SJCRH30 (cell line): ENCODE data around the gene PDZD2. TPM values are rescaled to one million over a fixed set of nuclear protein-coding genes. Genes with fewer than 3 reads are reported as not detected.
"Not testable (repeated sequence)": the region's sequence is repeated elsewhere in the genome, so short reads cannot be mapped to it uniquely, and the experiment has no call there.

ENCODE experiments used
- DNase-seq, 2 experiments: peaks; one replicate each; pipeline ENCODE4 v3.0.0-alpha.2; 2015 to 2020
- H3K27ac ChIP-seq: fragments of 250-450 bp; sonication (Bioruptor Pico); 2 replicates; pipeline ENCODE4 v1.5.1; 2020; ENCODE audit warnings: mild to moderate bottlenecking, moderate library complexity
- H3K27me3 ChIP-seq: fragments of 250-450 bp; sonication (Bioruptor Pico); 2 replicates; pipeline ENCODE4 v1.5.1; 2020; ENCODE audit warnings: mild to moderate bottlenecking, moderate library complexity
- H3K36me3 ChIP-seq: fragments of 250-450 bp; sonication (Bioruptor Pico); 2 replicates; pipeline ENCODE4 v1.5.1; 2020; ENCODE audit warnings: mild to moderate bottlenecking, moderate library complexity
- H3K4me1 ChIP-seq: fragments of 250-450 bp; sonication (Bioruptor Pico); 2 replicates; pipeline ENCODE4 v1.5.1; 2020; ENCODE audit warnings: mild to moderate bottlenecking, moderate library complexity
- H3K4me3 ChIP-seq: fragments of 250-450 bp; sonication (Bioruptor Pico); 2 replicates; pipeline ENCODE4 v1.5.1; 2020; ENCODE audit warnings: mild to moderate bottlenecking, moderate library complexity
- H3K9me3 ChIP-seq: fragments of 250-450 bp; sonication (Bioruptor Pico); replicated peaks from 2 replicates; pipeline ENCODE4 v1.5.1; 2020; ENCODE audit warnings: mild to moderate bottlenecking, moderate library complexity
- total RNA-seq: library from RNA; depleted of rRNA; stranded (reverse); fragments of >200 nt; shearing (Covaris generic); gene quantifications from 2 replicates; pipeline ENCODE4 v1.2.3, GENCODE V29; 2014

The PDZD2 gene
- total RNA-seq, 1 experiment from 2014 or later = 0.47 TPM

DNA sequence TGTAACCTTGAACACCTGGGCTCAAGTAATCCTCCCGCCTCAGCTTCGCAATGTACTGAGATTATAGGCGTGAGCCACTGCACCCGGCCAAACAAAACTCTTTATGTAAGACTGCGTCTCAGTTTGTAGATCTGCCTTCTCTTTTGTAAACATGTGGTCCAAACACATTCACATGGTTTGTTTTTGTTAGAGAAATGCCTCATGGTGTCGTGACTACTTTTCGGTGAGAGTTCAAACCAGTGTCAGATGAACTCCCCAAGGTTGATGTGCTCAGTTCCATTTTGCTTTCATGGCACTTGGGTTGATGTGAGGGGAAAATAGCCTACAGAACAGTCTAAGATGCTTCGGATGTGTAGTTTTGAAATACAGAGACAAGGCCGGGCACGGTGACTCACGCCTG lies 303.6 kb downstream of the PDZD2 start:
- Histone ChIP-seq H3K36me3 (no peaks in the 10 kb centered on the region), H3K4me3 (no peak overlapping the region), H3K9me3 (no peaks in the 10 kb centered on the region), H3K27me3 (0 out of 2 replicates have a peak, but pooled peaks cover 4% of the 10 kb centered on the region), H3K4me1 (no peaks in the 10 kb centered on the region), H3K27ac (no peak overlapping the region)
- DNase-seq = no peak

DNA sequence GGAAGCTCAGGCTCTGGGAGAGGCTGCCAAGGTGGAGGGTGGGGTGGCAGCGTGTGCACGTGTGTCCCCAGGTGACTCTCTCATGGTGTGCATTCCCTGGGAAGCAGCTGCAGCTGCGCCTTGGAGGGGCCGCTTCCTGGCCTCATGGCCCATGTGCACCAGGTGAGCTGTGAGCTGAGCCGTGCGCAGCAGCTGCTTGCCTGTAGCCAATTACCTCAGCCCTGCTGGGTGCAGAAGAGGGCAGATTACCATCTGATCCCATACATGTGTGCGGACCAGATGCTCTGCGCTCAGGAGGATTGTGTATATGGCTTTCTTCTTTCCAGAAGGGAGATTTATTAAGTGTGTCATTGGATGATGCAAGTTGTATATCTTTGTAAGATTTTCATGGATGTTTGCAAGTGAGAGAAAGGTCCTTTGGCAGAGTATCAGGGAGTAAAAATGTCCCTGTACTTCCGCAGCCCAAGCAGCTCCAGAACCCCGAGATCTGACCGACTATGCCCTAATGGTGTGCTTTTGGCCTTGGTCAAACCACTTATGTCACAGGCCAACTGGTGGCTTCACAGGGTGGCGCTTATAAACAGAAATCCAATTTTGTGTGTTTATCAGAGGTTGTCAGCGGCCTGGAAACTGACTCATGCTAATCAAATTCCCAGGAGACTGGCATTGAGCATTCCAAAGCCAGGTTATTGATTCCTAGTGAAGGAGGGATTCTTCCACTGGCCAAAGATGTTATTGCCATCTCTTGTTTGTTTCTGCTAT lies 305.9 kb downstream of the PDZD2 start:
- Histone ChIP-seq H3K9me3 (no peaks in the 10 kb centered on the region; the same call in 1 of the 2 replicates), H3K4me3 (no peak overlapping the region), H3K4me1 (no peaks in the 10 kb centered on the region), H3K27ac (no peak overlapping the region), H3K27me3 (0 out of 2 replicates have a peak, but pooled peaks cover 3% of the 10 kb centered on the region), H3K36me3 (no peaks in the 10 kb centered on the region)
- DNase-seq = peak; percentile 11 to 32

DNA sequence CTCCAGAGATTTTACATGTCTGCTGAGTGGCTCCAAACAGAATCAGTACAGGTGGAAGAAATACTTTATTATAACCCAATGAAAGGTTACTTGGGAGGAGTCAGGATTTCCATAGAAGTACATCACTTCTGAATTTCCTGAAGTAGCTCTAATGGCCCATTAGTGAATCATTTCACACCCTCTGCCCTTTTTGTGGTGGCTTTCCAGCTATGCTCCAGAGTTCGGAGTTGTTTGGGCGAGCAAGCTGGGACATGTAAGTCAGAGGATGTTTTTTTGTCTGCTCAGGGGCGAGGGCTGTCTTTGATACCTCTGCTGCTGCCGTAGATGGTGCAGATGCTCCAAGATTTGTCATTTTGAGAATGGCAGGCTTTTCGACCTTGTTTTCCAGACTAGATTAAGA lies 309.1 kb downstream of the PDZD2 start:
- no peak for DNase-seq
- Histone ChIP-seq H3K27me3 (0 out of 2 replicates have a peak, but pooled peaks cover 3% of the 10 kb centered on the region), H3K4me3 (no peak overlapping the region), H3K27ac (no peak overlapping the region), H3K9me3 (no peaks in the 10 kb centered on the region; the same call in 1 of the 2 replicates), H3K36me3 (no peaks in the 10 kb centered on the region), H3K4me1 (no peaks in the 10 kb centered on the region)

DNA sequence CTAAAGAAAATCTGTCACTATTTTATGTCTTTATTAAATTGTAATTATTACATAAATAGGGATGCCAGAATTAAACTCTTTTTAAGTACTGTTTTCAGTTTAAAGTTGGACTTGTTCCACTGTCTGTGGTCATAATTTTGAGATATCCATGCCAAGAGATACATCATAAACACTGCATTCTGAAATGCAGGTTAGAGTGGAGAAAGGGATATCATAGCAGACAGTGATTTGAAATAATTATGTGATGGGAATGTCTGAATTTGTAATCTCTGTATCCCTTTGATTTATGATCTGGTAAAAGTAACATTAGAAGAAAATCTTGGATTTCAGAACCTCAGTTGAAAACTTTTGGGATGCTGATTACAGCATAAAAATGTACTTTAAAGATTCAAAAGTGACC lies 313.1 kb downstream of the PDZD2 start:
- Histone ChIP-seq H3K4me3 (no peak overlapping the region), H3K9me3 (no peaks in the 10 kb centered on the region; the same call in 1 of the 2 replicates), H3K27me3 (no peaks in the 10 kb centered on the region), H3K4me1 (no peaks in the 10 kb centered on the region), H3K36me3 (no peaks in the 10 kb centered on the region), H3K27ac (no peak overlapping the region)
- no peak for DNase-seq

DNA sequence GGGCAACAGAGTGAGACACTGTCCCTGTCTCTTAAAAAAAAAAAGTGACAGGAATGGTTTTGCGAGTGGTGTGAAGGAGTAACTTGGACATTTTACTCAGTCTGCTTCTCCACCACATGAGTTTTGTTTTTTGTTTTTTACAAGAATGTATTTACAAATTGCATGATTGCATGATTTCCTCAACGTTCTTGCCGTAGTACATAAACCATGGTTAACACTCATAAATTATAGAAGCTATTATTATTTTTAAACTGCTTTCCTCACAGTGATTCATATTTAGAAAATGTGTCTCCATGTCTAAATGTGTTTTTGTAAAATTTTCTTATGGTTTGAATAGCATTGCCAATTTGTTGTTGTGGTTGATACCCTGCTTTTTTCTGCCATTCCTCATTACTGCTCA lies 315.2 kb downstream of the PDZD2 start:
- Histone ChIP-seq H3K9me3 (no peaks in the 10 kb centered on the region), H3K4me3 (no peak overlapping the region), H3K27me3 (no peaks in the 10 kb centered on the region), H3K4me1 (no peaks in the 10 kb centered on the region), H3K27ac (no peak overlapping the region), H3K36me3 (no peaks in the 10 kb centered on the region)
- DNase-seq = no peak

DNA sequence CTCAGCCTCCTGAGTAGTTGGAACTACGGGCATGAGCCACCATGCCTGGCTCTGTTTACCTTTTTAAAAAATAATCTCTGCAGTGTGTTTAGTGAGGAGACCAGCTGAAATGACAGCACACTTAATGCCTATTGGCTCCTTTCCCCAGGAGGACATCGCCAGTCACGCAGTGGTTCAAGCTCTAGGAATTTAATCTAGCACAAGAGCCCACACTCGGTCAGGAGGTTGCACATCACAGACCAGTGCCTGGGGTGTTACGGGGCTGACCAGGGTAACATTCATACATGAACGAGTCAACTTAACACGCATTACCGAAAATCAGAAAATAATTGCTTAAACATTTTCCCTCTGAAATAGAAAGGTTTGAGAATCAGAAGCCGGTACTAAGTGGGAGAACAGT lies 318.2 kb downstream of the PDZD2 start:
- H3K9me3 ChIP-seq = no peaks in the 10 kb centered on the region
- no peaks in the 10 kb centered on the region for H3K4me1 ChIP-seq
- H3K36me3 ChIP-seq = no peaks in the 10 kb centered on the region
- no peak for DNase-seq
- no peaks in the 10 kb centered on the region; the same call in 1 of the 2 replicates for H3K27me3 ChIP-seq
- H3K27ac ChIP-seq = no peak overlapping the region
- H3K4me3 ChIP-seq = no peak overlapping the region

DNA sequence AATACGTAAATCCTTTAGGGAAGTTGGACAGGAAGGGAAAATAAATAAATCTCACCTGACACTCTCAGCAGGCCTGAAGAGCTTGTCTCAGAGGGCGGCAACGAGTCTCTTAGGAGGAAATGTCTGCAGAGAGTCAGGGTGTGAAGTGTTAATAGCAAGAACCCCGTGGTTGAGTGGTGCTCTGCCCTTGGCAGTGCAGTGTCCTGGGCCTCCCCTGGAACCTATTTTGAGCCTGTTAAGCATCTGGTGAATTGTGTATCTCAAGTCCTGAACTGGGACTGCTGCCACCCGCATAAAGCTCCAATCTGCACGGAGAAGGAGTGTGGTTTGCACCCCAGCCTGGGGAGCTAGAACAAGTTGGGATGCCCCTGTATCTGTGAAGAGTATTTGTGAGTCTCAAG lies 323.4 kb downstream of the PDZD2 start:
- no peak for DNase-seq
- Histone ChIP-seq H3K9me3 (no peaks in the 10 kb centered on the region), H3K4me1 (no peaks in the 10 kb centered on the region)

DNA sequence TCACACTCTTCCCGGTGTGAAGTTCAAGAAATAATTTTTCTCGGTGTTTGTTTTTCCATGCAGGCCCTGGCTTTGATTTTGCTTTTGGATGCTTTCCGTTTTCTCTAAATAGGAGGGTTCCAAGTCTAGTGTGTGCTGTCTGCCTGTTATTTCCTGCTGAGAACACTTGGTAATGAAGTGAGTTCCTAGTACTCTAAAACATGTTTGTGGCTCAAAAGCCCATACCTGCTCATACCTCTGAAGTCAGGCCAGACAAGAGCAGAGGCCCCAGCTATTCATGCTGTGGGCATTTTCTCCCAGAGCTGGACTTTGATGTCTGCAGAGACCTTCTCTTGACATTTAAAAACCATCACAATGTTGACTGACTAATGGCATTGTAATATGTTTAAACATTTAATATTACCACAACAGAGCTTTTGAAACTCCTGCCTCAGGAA lies 324.0 kb downstream of the PDZD2 start:
- Histone ChIP-seq H3K9me3 (no peaks in the 10 kb centered on the region), H3K4me1 (no peaks in the 10 kb centered on the region), H3K27me3 (no peaks in the 10 kb centered on the region; the same call in none of the 2 replicates), H3K4me3 (no peak overlapping the region), H3K27ac (no peak overlapping the region), H3K36me3 (no peaks in the 10 kb centered on the region)
- no peak for DNase-seq

More for the DNA sequence above, 323.4 kb downstream of the PDZD2 start:
- Histone ChIP-seq H3K4me3 (no peak overlapping the region), H3K27me3 (no peaks in the 10 kb centered on the region; the same call in none of the 2 replicates), H3K36me3 (no peaks in the 10 kb centered on the region), H3K27ac (no peak overlapping the region)

DNA sequence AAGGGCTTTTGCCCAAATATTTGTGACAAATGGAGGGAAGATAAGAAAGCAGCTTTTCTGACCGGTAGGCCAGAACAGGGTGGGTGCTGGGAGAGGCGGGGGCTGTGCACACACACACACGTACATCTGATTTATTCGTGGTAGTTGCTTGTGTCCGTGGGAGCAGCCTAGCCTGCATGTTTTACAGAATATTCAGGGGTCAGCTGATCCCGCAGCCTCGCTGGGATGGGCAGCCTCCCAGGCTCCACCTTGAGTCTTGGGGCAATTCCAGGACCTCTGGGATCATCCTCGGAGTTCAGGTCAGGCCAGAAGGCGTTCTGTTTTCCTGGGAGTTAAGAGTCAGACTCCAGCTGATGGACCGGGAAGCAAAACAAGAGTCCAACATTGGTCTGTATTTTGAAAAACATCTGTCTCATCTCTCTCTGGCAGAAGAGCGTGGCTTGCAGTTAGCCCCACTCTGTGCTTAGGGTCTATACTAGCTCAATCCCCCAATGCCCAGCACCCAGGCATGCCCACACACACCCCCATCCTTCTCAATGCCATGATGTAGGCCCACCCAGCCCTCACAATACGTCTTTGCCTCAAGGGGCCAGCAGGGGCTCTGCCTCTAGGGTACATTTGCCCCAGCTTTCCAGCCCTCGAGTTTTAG lies 324.6 kb downstream of the PDZD2 start:
- H3K36me3 ChIP-seq = no peaks in the 10 kb centered on the region
- H3K4me3 ChIP-seq = no peak overlapping the region
- no peaks in the 10 kb centered on the region for H3K4me1 ChIP-seq
- no peak for DNase-seq
- H3K27me3 ChIP-seq = no peaks in the 10 kb centered on the region; the same call in none of the 2 replicates
- H3K27ac ChIP-seq = no peak overlapping the region
- no peaks in the 10 kb centered on the region for H3K9me3 ChIP-seq

DNA sequence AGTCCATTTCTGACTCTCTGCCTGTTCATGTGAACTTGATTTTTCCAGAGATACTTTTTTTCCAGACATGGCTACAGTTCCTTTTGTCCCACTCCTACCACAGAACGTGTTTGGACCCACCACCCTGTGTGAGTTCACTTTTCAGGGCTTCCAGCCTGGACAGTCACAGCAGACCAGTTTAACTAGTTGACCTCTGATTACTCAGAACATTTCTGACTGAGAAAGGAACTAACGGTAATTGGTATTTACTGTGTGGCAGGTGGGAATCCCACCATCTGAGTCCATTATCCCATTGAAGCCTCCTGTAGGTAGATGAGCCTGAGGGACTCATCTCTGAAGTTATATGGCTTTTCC lies 325.1 kb downstream of the PDZD2 start:
- Histone ChIP-seq H3K27me3 (no peaks in the 10 kb centered on the region; the same call in none of the 2 replicates), H3K4me3 (no peak overlapping the region), H3K9me3 (no peaks in the 10 kb centered on the region), H3K4me1 (no peaks in the 10 kb centered on the region), H3K36me3 (no peaks in the 10 kb centered on the region), H3K27ac (no peak overlapping the region)
- DNase-seq = no peak

DNA sequence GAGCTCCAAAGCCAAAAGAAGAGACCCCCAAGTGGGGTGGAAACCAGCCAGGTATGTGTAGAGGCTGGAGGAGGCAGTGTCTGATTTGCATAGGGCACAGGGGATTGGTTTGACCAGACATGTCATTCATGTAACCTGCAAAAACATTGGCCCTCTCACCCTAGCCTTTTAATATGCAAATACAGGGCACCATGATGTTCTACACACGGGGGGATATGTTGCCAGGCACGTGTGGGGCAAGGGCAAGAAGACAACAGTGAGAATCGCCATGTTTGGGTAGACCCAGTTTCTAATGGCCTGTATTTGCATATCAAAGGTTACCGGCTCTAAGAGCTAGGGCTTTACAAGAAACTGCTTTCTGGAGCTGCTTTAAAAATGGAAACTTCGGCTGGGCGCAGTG lies 326.3 kb downstream of the PDZD2 start:
- no peak for DNase-seq
- H3K36me3 ChIP-seq = no peaks in the 10 kb centered on the region

DNA sequence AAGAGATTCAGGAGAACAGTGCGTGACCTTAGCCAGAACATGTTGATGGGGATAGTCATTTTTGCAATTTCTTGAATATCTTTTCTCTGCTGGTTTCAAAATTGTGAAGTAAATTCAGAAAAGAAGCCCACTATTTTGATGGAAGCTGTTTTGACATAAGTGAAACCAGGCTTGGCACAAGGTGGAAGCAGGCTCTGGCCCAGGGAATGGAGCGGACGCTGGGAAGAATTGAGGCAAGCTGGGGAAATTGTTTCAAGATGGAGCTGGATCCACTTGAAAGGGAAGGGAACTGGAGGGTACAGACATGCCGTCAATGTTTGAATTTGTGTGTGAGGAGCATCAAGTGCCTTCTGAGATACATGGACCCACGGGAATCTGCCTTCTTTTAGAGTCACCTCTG lies 328.0 kb downstream of the PDZD2 start:
- Histone ChIP-seq H3K36me3 (no peaks in the 10 kb centered on the region), H3K9me3 (no peaks in the 10 kb centered on the region), H3K27ac (no peak overlapping the region), H3K4me3 (no peak overlapping the region), H3K4me1 (no peaks in the 10 kb centered on the region), H3K27me3 (no peaks in the 10 kb centered on the region; the same call in none of the 2 replicates)
- no peak for DNase-seq

More for the DNA sequence above, 326.3 kb downstream of the PDZD2 start:
- no peak overlapping the region for H3K27ac ChIP-seq
- no peaks in the 10 kb centered on the region for H3K4me1 ChIP-seq
- no peak overlapping the region for H3K4me3 ChIP-seq
- no peaks in the 10 kb centered on the region for H3K9me3 ChIP-seq
- H3K27me3 ChIP-seq = no peaks in the 10 kb centered on the region; the same call in none of the 2 replicates

DNA sequence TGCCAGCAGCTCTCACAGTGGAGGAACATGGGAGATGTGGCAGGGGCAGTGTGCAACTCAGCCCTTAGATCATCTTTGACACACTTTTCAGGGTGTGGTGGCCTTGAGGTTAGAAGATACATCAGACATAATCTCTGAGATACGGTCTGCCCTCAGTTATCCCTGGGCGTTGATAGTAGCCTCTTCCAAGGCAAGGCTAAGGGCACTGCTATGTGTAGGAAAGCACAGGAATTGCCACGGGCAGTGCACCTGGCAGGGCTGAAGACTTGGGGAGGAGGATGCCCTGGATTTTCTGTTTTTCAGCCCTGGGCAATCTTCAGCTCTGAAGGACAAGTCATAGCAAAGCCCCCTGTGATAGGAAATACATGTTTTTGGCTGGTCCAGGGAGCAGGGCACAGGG lies 328.5 kb downstream of the PDZD2 start:
- Histone ChIP-seq H3K27ac (no peak overlapping the region), H3K4me3 (no peak overlapping the region), H3K36me3 (no peaks in the 10 kb centered on the region), H3K27me3 (no peaks in the 10 kb centered on the region; the same call in none of the 2 replicates), H3K4me1 (no peaks in the 10 kb centered on the region), H3K9me3 (no peaks in the 10 kb centered on the region)
- DNase-seq = no peak

DNA sequence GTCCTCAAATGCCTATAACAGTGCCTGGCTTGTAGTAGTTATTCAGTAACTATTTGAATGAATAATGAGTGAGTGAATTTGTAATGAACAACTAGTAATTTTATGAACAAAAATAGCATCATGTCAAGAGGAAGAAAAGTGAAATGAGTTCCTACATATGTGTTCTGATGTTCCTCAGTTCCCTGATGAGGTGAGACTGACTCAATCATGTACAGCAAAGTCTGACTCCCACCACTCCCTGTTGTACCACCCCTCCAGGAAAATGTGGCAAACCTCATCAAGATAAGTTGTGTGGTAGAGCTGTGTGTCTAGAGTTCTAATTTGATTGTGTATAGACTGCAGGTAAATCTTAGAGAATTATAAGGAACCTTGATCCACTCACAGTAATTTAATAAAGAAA lies 333.6 kb downstream of the PDZD2 start:
- no peak for DNase-seq
- Histone ChIP-seq H3K4me1 (no peaks in the 10 kb centered on the region), H3K9me3 (no peaks in the 10 kb centered on the region), H3K27ac (no peak overlapping the region), H3K27me3 (no peaks in the 10 kb centered on the region), H3K4me3 (no peak overlapping the region), H3K36me3 (no peaks in the 10 kb centered on the region)

DNA sequence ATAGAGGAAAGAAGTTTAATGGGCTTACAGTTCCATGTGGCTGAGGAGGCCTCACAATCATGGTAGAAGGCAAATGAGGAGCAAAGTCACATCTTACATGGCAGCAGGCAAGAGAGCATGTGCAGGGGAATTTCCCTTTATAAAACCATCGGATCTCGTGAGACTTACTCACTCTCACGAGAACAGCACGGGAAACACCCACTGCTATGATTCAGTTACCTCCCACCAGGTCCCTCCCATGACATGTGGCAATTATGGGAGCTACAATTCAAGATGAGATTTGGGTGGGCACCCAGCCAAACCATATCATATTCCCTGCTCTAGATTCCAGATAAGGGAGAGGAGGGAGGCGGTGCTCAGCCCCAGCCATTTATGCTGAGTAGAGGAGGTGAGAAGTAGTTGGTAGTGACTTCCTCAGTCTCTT lies 336.3 kb downstream of the PDZD2 start:
- H3K4me1 ChIP-seq, H3K36me3 ChIP-seq, H3K9me3 ChIP-seq, H3K27me3 ChIP-seq, H3K4me3 ChIP-seq, H3K27ac ChIP-seq: not testable (repeated sequence)
- DNase-seq = peak; percentile 17 to 23
